Endothelial cell (in vitro differentiated cells): ENCODE data around the gene KRTAP10-3. TPM values are rescaled to one million over a fixed set of nuclear protein-coding genes. Genes with fewer than 3 reads are reported as not detected.

Experiments
- DNase-seq: peaks from one replicate; pipeline ENCODE4 v3.0.0; 2021; ENCODE audit warnings: low spot score
- H3K27ac Mint-ChIP-seq: one replicate; pipeline ENCODE4 v1.8.0; 2021; ENCODE audit warnings: mixed read lengths, inconsistent platforms; ENCODE audit not compliant: unreplicated experiment
- H3K27me3 Mint-ChIP-seq: one replicate; pipeline ENCODE4 v1.8.0; 2021; ENCODE audit warnings: mild to moderate bottlenecking, moderate library complexity, mixed read lengths, inconsistent platforms; ENCODE audit not compliant: unreplicated experiment
- H3K36me3 Mint-ChIP-seq: one replicate; pipeline ENCODE4 v1.8.0; 2021; ENCODE audit warnings: mild to moderate bottlenecking, low read depth, mixed read lengths, inconsistent platforms; ENCODE audit not compliant: unreplicated experiment
- H3K4me1 Mint-ChIP-seq: one replicate; pipeline ENCODE4 v1.8.0; 2021; ENCODE audit warnings: mild to moderate bottlenecking, mixed read lengths, inconsistent platforms; ENCODE audit not compliant: unreplicated experiment
- H3K4me3 Mint-ChIP-seq: one replicate; pipeline ENCODE4 v1.8.0; 2021; ENCODE audit warnings: mild to moderate bottlenecking, mixed read lengths, inconsistent platforms; ENCODE audit not compliant: unreplicated experiment
- H3K9me3 Mint-ChIP-seq: one replicate; pipeline ENCODE4 v1.8.0; 2021; ENCODE audit warnings: mixed read lengths, inconsistent platforms; ENCODE audit not compliant: unreplicated experiment
- CTCF ChIP-seq: fragments of 200-600 bp; sonication (generic); IDR thresholded peaks from one replicate; pipeline ENCODE4 v1.5.0; 2021; ENCODE audit warnings: antibody characterized with exemption; ENCODE audit not compliant: unreplicated experiment
- long read RNA-seq: library from polyadenylated mRNA; unstranded; transcript quantifications from one replicate; pipeline ENCODE4 v2.0.0, GENCODE V29; 2020; ENCODE audit not compliant: unreplicated experiment
- total RNA-seq: library from RNA; stranded (reverse); fragmentation: NEBNext Ultra II Directional; extraction: Animal tissue kit (Norgen Biotek cat#: 25700); gene quantifications from one replicate; pipeline ENCODE4 v1.2.1, GENCODE V29; 2021; ENCODE audit not compliant: unreplicated experiment

Gene KRTAP10-3
- not detected for total RNA-seq
- long read RNA-seq, result 0 reads

DNA sequence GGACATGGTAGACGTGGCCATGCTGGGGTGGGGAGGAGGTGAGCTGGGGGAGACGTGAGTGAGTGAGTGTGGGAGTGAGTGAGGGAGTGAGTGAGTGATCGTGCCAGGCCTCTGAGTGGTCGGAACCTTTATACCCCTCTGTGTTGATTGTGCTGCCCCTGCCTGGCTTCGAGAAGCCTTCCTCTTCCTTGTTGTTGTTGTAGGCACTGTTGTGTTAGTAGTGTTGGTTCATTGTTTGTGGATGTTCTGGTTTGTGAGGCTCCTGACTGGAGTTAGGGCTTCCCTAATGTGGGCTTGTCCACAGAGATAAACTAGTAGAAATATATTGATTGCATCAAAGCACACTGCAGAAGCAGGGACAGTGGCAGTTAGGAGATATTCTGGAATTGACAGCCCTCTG, at the start of gene KRTAP10-3:
Gene KRTAP10-3 (minus strand): TSS at position 101 of the 400 bp plus-strand sequence. CDS start 80 bp downstream, at position 21.
- no peak for TF ChIP-seq CTCF
- no peaks in the 10 kb centered on the region for H3K36me3 Mint-ChIP-seq
- no peak within 1 kb of the TSS for H3K27ac Mint-ChIP-seq
- H3K27me3 Mint-ChIP-seq, result peaks cover 9% of the 10 kb centered on the region
- peaks cover 4% of the 10 kb centered on the region for H3K4me1 Mint-ChIP-seq
- H3K9me3 Mint-ChIP-seq, result peaks cover 4% of the 10 kb centered on the region
- no peak within 1 kb of the TSS for H3K4me3 Mint-ChIP-seq
- no peak for DNase-seq

DNA sequence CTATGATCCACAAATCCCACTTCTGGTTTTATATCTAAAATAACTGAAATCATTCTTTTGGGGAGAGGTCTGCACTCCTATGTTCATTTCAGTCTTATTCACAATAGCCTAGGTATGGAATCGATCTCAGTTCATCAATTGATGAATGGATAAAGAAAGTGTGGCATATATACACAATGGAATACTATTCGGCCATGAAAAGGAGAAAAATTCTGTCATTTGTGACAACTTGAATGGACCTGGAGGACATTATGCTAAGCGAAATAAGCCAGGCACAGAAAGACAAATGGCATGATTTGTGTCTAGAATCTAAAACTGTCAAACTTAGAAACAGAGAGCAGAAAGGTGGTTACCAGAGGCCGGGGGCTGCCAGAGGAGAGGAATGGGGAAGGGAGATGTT, 47.9 kb upstream of the KRTAP10-3 start:
- TF ChIP-seq CTCF, result no peak
- H3K36me3 Mint-ChIP-seq, result peaks cover 5% of the 10 kb centered on the region
- H3K27me3 Mint-ChIP-seq, result peaks cover 6% of the 10 kb centered on the region
- H3K4me3 Mint-ChIP-seq, result no peak overlapping the region
- H3K4me1 Mint-ChIP-seq, result no peaks in the 10 kb centered on the region
- DNase-seq, result no peak
- no peak overlapping the region for H3K27ac Mint-ChIP-seq
- H3K9me3 Mint-ChIP-seq, result peaks cover 6% of the 10 kb centered on the region

DNA sequence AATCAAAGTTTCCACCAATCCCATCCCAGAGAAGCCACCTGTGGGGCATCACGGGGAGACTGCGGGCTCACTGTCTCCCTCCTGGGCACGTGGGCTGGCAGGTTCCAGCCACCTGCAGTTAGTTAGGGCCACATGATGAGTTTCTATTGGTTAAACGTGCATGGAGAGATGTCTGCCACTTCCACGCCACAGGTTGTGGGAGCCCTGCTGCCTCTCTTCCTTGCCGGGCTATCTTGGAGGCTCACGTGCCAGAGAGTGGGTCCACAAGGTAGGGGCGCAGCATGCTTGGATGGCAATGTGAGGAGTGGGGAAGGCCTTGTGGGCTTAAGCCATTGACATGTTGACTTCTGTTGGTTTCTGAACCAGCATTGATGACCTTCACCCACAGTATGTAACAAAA, 45.3 kb upstream of the KRTAP10-3 start:
- no peak overlapping the region for H3K4me3 Mint-ChIP-seq
- peaks cover 9% of the 10 kb centered on the region for H3K27me3 Mint-ChIP-seq

DNA sequence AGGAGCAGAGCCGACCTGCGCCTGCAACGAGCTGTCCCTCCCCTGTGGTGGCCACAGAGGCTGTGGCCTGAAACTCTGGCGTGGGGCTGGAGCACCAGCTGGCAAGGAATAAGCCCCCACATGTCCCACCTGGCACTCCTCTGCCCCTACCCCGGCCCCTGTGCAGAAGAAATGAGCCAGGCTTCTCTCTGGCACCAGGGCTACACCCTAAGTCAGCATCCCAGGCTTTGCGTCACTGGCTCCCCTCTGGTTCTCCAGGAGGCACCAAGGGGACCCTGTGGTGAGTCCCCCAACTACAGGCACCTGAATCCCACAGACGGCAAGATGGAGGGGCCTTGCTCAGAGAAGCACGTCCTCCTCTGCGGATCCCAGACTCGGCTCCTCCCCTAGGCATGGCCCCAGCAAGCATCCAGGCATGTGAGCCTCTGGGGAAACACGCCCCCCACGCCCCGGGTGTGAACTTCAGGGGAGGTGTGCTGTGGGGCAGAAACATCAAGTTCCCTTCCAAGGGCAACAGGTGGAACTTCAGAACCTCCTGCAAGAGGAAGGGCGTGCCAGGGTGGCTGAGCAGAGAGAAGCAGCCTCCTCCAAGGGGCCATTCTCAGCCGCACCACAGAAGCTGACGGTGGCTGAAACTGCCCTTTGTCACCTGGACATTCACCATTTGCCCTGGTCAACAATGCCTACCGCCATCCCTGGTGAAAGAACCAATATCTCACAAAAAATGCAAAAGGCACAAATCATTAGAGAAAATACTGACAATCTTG, 44.7 kb upstream of the KRTAP10-3 start:
- Mint-ChIP-seq H3K4me1 (no peaks in the 10 kb centered on the region), H3K36me3 (no peaks in the 10 kb centered on the region), H3K4me3 (no peak overlapping the region), H3K9me3 (no peaks in the 10 kb centered on the region), H3K27me3 (peaks cover 9% of the 10 kb centered on the region), H3K27ac (no peak overlapping the region)
- no peak for TF ChIP-seq CTCF
- no peak for DNase-seq

More for the DNA sequence above, 45.3 kb upstream of the KRTAP10-3 start:
- no peaks in the 10 kb centered on the region for H3K36me3 Mint-ChIP-seq
- H3K27ac Mint-ChIP-seq, result no peak overlapping the region
- no peak for DNase-seq
- H3K4me1 Mint-ChIP-seq, result no peaks in the 10 kb centered on the region
- TF ChIP-seq CTCF, result no peak
- no peaks in the 10 kb centered on the region for H3K9me3 Mint-ChIP-seq

GRCh38 chr21:44602463-44602850, 43.9 kb upstream of the KRTAP10-3 start:
- H3K4me1 Mint-ChIP-seq, result peaks cover 3% of the 10 kb centered on the region
- DNase-seq, result no peak
- peaks cover 9% of the 10 kb centered on the region for H3K27me3 Mint-ChIP-seq
- H3K4me3 Mint-ChIP-seq, result no peak overlapping the region
- no peak for TF ChIP-seq CTCF
- H3K9me3 Mint-ChIP-seq, result no peaks in the 10 kb centered on the region
- no peaks in the 10 kb centered on the region for H3K36me3 Mint-ChIP-seq
- H3K27ac Mint-ChIP-seq, result no peak overlapping the region
